K562 (cell line): Measurements from ENCODE around the gene BCAS4. TPM values are rescaled to one million over a fixed set of nuclear protein-coding genes. Genes with fewer than 3 reads are reported as not detected.

ENCODE experiments used
- ATAC-seq: fragments of 200-7000 bp; cut with Tn5 transposase; 3 replicates; pipeline ENCODE4 v1.9.1; 2020; ENCODE audit warnings: moderate library complexity
- BruUV-seq: library from RNA; stranded (reverse); fragments of 400-500 nt; replicated peaks from 2 replicates; lab custom pipeline; 2021; lab: Mats Ljungman, UMichigan
- CTCF ChIA-PET: fragments of 300-600 bp; formaldehyde crosslinking; extraction: SDS; loops from one replicate; lab custom pipeline; 2021; ENCODE audit warnings: low intra/inter-chr PET ratio; lab: Yijun Ruan, JAX
- POLR2A ChIA-PET: fragments of 300-600, 350-650 bp; sonication (Branson Sonifier 250); formaldehyde crosslinking; extraction: SDS; loops from one replicate; lab custom pipeline; 2021; ENCODE audit warnings: antibody characterized with exemption, inconsistent platforms; lab: Yijun Ruan, JAX
- DNase-seq, 4 experiments: peaks; one replicate each; pipeline versions ENCODE4 v3.0.0 to v3.0.0-alpha.2; 2011 to 2018; ENCODE audit warnings: low spot score in 3 of 4, mixed read lengths in 3 of 4; ENCODE audit errors: extremely low read depth in 1 of 4
- FAIRE-seq: peaks from 2 replicates; lab custom pipeline; 2011; peaks lifted over from hg19 to GRCh38; lab: Jason Lieb, UNC
- H2AFZ ChIP-seq: 2 replicates; pipeline ENCODE4 v1.6.0; 2011; ENCODE audit warnings: low read depth, low read length, control low read depth, inconsistent platforms
- H3K27ac ChIP-seq: fragments of 200-600 bp; 3 replicates; pipeline ENCODE4 v1.8.0; 2011; ENCODE audit warnings: low read depth, mild to moderate bottlenecking, control low read depth, inconsistent platforms, low read length, moderate library complexity, mixed read lengths; ENCODE audit errors: extremely low read depth
- H3K27me3 ChIP-seq, 2 experiments: fragments of 300-600 bp in 1 of 2; 2 replicates in 1 of 2; 3 replicates in 1 of 2; pipeline versions ENCODE4 v1.6.0 to v1.8.0; 2011; ENCODE audit warnings: inconsistent platforms in 2 of 2, low read length in 2 of 2, mild to moderate bottlenecking in 1 of 2, mixed read lengths in 1 of 2, moderate library complexity in 1 of 2; ENCODE audit not compliant: control insufficient read depth in 2 of 2, insufficient read depth in 2 of 2
- H3K36me3 ChIP-seq: fragments of 300-600 bp; 3 replicates; pipeline ENCODE4 v1.8.0; 2011; ENCODE audit warnings: mild to moderate bottlenecking, low read length, inconsistent platforms; ENCODE audit not compliant: control insufficient read depth, insufficient read depth
- H3K4me1 ChIP-seq, 2 experiments: fragments of 200-600 bp in 1 of 2; replicated peaks in 1 of 2; 2 replicates in 1 of 2; 3 replicates in 1 of 2; pipeline versions ENCODE4 v1.5.1 to v1.8.0; 2011; ENCODE audit warnings: inconsistent platforms in 2 of 2, low read length in 2 of 2, mild to moderate bottlenecking in 1 of 2, mixed read lengths in 1 of 2, moderate library complexity in 1 of 2; ENCODE audit not compliant: control insufficient read depth in 2 of 2, insufficient read depth in 2 of 2
- H3K4me2 ChIP-seq: 2 replicates; pipeline ENCODE4 v1.6.1; 2011; ENCODE audit warnings: low read length, control low read depth, inconsistent platforms, mixed read lengths; ENCODE audit not compliant: insufficient read depth
- H3K4me3 ChIP-seq: fragments of 200-600 bp; sonication (generic), shearing (Covaris generic); 2 replicates; pipeline ENCODE4 v1.5.1; 2016; ENCODE audit warnings: control low read depth, inconsistent platforms
- H3K79me2 ChIP-seq: fragments of 200-600 bp; 3 replicates; pipeline ENCODE4 v1.8.0; 2011; ENCODE audit warnings: low read length, inconsistent platforms; ENCODE audit not compliant: control insufficient read depth, insufficient read depth
- H3K9ac ChIP-seq, 2 experiments: 2 replicates each; pipeline versions ENCODE4 v1.6.0 to v1.6.1; 2011; ENCODE audit warnings: low read depth in 2 of 2, low read length in 2 of 2, control low read depth in 1 of 2, inconsistent platforms in 1 of 2, mild to moderate bottlenecking in 1 of 2, mixed read lengths in 1 of 2; ENCODE audit not compliant: insufficient read depth in 1 of 2
- H3K9me1 ChIP-seq: one replicate; pipeline ENCODE4 v1.6.0; 2011; ENCODE audit warnings: inconsistent platforms, mild to moderate bottlenecking, low read length, moderate library complexity; ENCODE audit not compliant: control insufficient read depth, insufficient read depth
- H3K9me3 ChIP-seq: replicated peaks from 2 replicates; pipeline ENCODE4 v1.5.1; 2011; ENCODE audit warnings: low read depth, low read length, inconsistent platforms; ENCODE audit not compliant: control insufficient read depth, insufficient read depth
- H4K20me1 ChIP-seq: replicated peaks from 2 replicates; pipeline ENCODE4 v1.6.1; 2011; ENCODE audit warnings: low read length, inconsistent platforms, mixed read lengths; ENCODE audit not compliant: control insufficient read depth, insufficient read depth
- CHCHD3 ChIP-seq: fragments of 250-450 bp; sonication (Bioruptor Pico); IDR thresholded peaks from 2 replicates; pipeline ENCODE4 v2.1.2; 2022; ENCODE audit warnings: mild to moderate bottlenecking
- CXXC5 ChIP-seq: fragments of 250-450 bp; sonication (Bioruptor Pico); IDR thresholded peaks from 2 replicates; pipeline ENCODE4 v1.8.0; 2022; ENCODE audit warnings: inconsistent platforms, mild to moderate bottlenecking, moderate library complexity
- ELF1 ChIP-seq: fragments of 200-800 bp; sonication (Bioruptor generic); IDR thresholded peaks from 2 replicates; pipeline ENCODE4 v1.6.1; 2016; ENCODE audit warnings: missing genetic modification characterization, missing compliant biosample characterization
- ILF3 ChIP-seq: fragments of 450-650 bp; IDR thresholded peaks from 2 replicates; pipeline ENCODE4 v1.6.1; 2018; ENCODE audit warnings: antibody characterized with exemption, mild to moderate bottlenecking, moderate library complexity, borderline replicate concordance
- RFX7 ChIP-seq: fragments of 250-450 bp; sonication (Bioruptor Pico); IDR thresholded peaks from 2 replicates; pipeline ENCODE4 v1.5.1; 2021; ENCODE audit warnings: mild to moderate bottlenecking
- SRSF1 ChIP-seq: fragments of 200-400 bp; formaldehyde crosslinking; IDR thresholded peaks from 2 replicates; pipeline ENCODE4 v1.6.1; 2017; ENCODE audit warnings: mild to moderate bottlenecking, low read depth, low read length, moderate library complexity
- WGBS: fragments of 100-300 bp; shearing (Covaris generic); methylation state at CpG from one replicate; pipeline ENCODE4 v1.1.6; 2016; ENCODE audit warnings: low coverage, mixed read lengths; ENCODE audit not compliant: insufficient coverage; ENCODE audit errors: missing lambda C conversion rate; 5-methylcytosine and 5-hydroxymethylcytosine counted together
- in situ Hi-C: fragments of 300-500 bp; cut with MboI; formaldehyde crosslinking; loops from 4 replicates; pipeline ENCODE4 v1.15.0; 2018; ENCODE audit warnings: inconsistent platforms, mixed read lengths
- intact Hi-C: fragments of 100-400 bp; cut with micrococcal nuclease; formaldehyde crosslinking; loops from 2 replicates; pipeline ENCODE4 v1.14.2; 2022
- polyA plus RNA-seq, 8 experiments: library from polyadenylated mRNA; depleted of rRNA in 4 of 8; stranded (reverse) in 5 of 8; unstranded in 3 of 8; fragments of >200 nt; fragmentation: Nextera tagmentation in 2 of 8; fragmentation: Illumina TruSeq in 1 of 8; extraction: Ambion mirVana in 2 of 8; extraction: Trizol in 1 of 8; gene quantifications; 2 replicates each; pipeline versions ENCODE4 v1.2.1 to v1.2.3, GENCODE V29; 2011 to 2014; ENCODE audit warnings: inconsistent platforms in 1 of 8, missing spikeins in 1 of 8
- total RNA-seq, 7 experiments: library from RNA; depleted of rRNA in 6 of 7; stranded (reverse); fragments of >200 nt in 6 of 7; fragmentation: Illumina TruSeq in 2 of 7; extraction: Trizol in 2 of 7; gene quantifications; 2 replicates each; pipeline versions ENCODE4 v1.2.1 to v1.2.3, GENCODE V29; 2011 to 2021; ENCODE audit warnings: low replicate concordance in 1 of 7
- TF ChIP-seq, protein P1 (sequence below): IDR thresholded peaks from 3 replicates; pipeline ENCODE4 v1.6.1; 2011; ENCODE audit warnings: borderline replicate concordance, mild to moderate bottlenecking; ENCODE audit not compliant: insufficient read length, insufficient read depth

BCAS4 gene
- total and polyA plus RNA-seq, 9 of the 15 experiments (the other 6 are each of a cell fraction or from before 2014, with no cell fraction given): 0.15 to 2.3 (median 0.47) TPM

- no peak for TF ChIP-seq ILF3
- TF ChIP-seq RFX7 (CRISPR knock-in tag): no peak
- no peak for TF ChIP-seq CHCHD3
- TF ChIP-seq, protein P1, sequence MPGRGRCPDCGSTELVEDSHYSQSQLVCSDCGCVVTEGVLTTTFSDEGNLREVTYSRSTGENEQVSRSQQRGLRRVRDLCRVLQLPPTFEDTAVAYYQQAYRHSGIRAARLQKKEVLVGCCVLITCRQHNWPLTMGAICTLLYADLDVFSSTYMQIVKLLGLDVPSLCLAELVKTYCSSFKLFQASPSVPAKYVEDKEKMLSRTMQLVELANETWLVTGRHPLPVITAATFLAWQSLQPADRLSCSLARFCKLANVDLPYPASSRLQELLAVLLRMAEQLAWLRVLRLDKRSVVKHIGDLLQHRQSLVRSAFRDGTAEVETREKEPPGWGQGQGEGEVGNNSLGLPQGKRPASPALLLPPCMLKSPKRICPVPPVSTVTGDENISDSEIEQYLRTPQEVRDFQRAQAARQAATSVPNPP: no peak
- TF ChIP-seq CXXC5: no peak
- no peak for TF ChIP-seq ELF1 (tag)
- no peak for TF ChIP-seq SRSF1
- H3K4me1 ChIP-seq: peaks cover 5 to 7% of the 10 kb centered on the region in 2 experiments; a peak in 4 of 5 replicates
- intact Hi-C loops: no loop called here
- in situ Hi-C loops: no loop called here
- H3K9me1 ChIP-seq: no peaks in the 10 kb centered on the region
- no peaks in the 10 kb centered on the region for H3K79me2 ChIP-seq
- H3K36me3 ChIP-seq: no peaks in the 10 kb centered on the region
- no peak overlapping the region for H3K27ac ChIP-seq
- no peak overlapping the region for H2AFZ ChIP-seq
- H4K20me1 ChIP-seq: 0 out of 2 replicates have a peak, but pooled peaks cover 4% of the 10 kb centered on the region
- no peak for DNase-seq
- ChIA-PET CTCF (no interaction called here), POLR2A (interaction anchor here (0.7 kb wide), 1 partner anchor 100 kb away, joined by 3 read pairs; no protein-coding TSS in a partner anchor)
- H3K9ac ChIP-seq: no peak overlapping the region
- 23% methylated on average over 6 of the region's 6 CpGs for WGBS
- no peak overlapping the region for H3K4me2 ChIP-seq
- no peaks in the 10 kb centered on the region for H3K9me3 ChIP-seq
- BruUV-seq: no TSS peak
- FAIRE-seq: no peak
- no peak for ATAC-seq
- H3K4me3 ChIP-seq: no peak overlapping the region
- H3K27me3 ChIP-seq: no peaks in the 10 kb centered on the region; a peak in 1 of 5 replicates
Observed at GRCh38 chr20:50877232-50877743, 82.4 kb downstream of the BCAS4 start.
